Heart left ventricle (tissue), 16 donors: ENCODE data around the gene PDGFC. TPM values are rescaled to one million over a fixed set of nuclear protein-coding genes. Genes with fewer than 3 reads are reported as not detected.

Experiments
- ATAC-seq, 4 donors: fragments of 200-7000 bp; cut with Tn5 transposase; one replicate each; pipeline ENCODE4 v1.9.1; 2020 to 2022; ENCODE audit warnings: moderate library complexity in 4 of 4, mild to moderate bottlenecking in 3 of 4, moderate number of reproducible peaks in 1 of 4
- DNase-seq, 5 donors: peaks; one replicate each; pipeline ENCODE4 v3.0.0-alpha.2; 2020
- H3K27ac ChIP-seq, 12 donors: fragments of 200-600 bp; sonication (generic) in 4 of 12; one replicate each; pipeline versions ENCODE4 v1.5.0 to v1.8.0; 2016 to 2022; ENCODE audit warnings: mild to moderate bottlenecking in 2 of 12
- H3K27me3 ChIP-seq, 9 donors: fragments of 200-600 bp; sonication (generic) in 2 of 9; one replicate each; pipeline versions ENCODE4 v1.5.1 to v1.8.0; 2016 to 2022; ENCODE audit warnings: mild to moderate bottlenecking in 3 of 9
- H3K36me3 ChIP-seq, 9 donors: fragments of 200-600 bp; sonication (generic) in 2 of 9; one replicate each; pipeline versions ENCODE4 v1.5.0 to v1.8.0; 2018 to 2022; ENCODE audit warnings: mild to moderate bottlenecking in 2 of 9
- H3K4me1 ChIP-seq, 12 donors: fragments of 200-600 bp; sonication (generic) in 4 of 12; one replicate each; pipeline versions ENCODE4 v1.5.0 to v1.8.0; 2016 to 2022; ENCODE audit warnings: mild to moderate bottlenecking in 3 of 12
- H3K4me3 ChIP-seq, 12 donors: fragments of 200-600 bp; sonication (generic) in 4 of 12; one replicate each; pipeline versions ENCODE4 v1.5.0 to v1.8.0; 2017 to 2022; ENCODE audit warnings: mild to moderate bottlenecking in 9 of 12, moderate library complexity in 4 of 12
- H3K9me3 ChIP-seq, 12 donors: fragments of 200-600 bp; sonication (generic) in 4 of 12; one replicate each; pipeline versions ENCODE4 v1.5.0 to v1.8.0; 2016 to 2022; ENCODE audit warnings: mild to moderate bottlenecking in 1 of 12
- CTCF ChIP-seq, 12 donors: fragments of 200-600 bp; sonication (generic) in 4 of 12; IDR thresholded peaks; one replicate each; pipeline versions ENCODE4 v1.5.0 to v1.8.0; 2018 to 2022; ENCODE audit warnings: antibody characterized with exemption in 12 of 12, mild to moderate bottlenecking in 5 of 12
- POLR2A ChIP-seq, 2 donors: fragments of 450-650 bp; IDR thresholded peaks; one replicate each; pipeline ENCODE4 v1.6.1; 2017; ENCODE audit warnings: antibody characterized with exemption in 2 of 2, mild to moderate bottlenecking in 2 of 2, moderate library complexity in 2 of 2
- WGBS, 4 donors: extraction: QIAGEN DNeasy Blood & Tissue Kit in 2 of 4; methylation state at CpG; one replicate each; pipeline versions ENCODE4 v1.1.5 to v1.1.7; 2013 to 2018; 5-methylcytosine and 5-hydroxymethylcytosine counted together
- intact Hi-C, 10 donors: fragments of 100-400 bp; cut with DNase I; formaldehyde crosslinking; loops; one replicate each; pipeline versions ENCODE4 v1.11.1 to v1.14.2; 2022
- polyA plus RNA-seq, 2 donors: library from polyadenylated mRNA; stranded (reverse); fragments of 200-250 nt; gene quantifications; one replicate each; pipeline ENCODE4 v1.2.3, GENCODE V29; 2013
- total RNA-seq, 9 donors: library from RNA; depleted of rRNA in 2 of 9; stranded (reverse); fragments of >200 nt in 2 of 9; fragmentation: NEBNext Ultra II Directional in 3 of 9; extraction: Animal tissue kit (Norgen Biotek cat#: 25700) in 3 of 9; gene quantifications; one replicate each; pipeline versions ENCODE4 v1.1.0 to v1.2.4, GENCODE V29; 2016 to 2023
- donor health status: ischemic (EF 13 %, LVEDD 7.1; RV severe dilation, severe dysfunction).
- donor health status: healthy with polysubstance abuse.
- donor health status: DM: no; HTN: yes; CAD: no.
- donor health status: DM: no; HTN: no; CAD: no.
- donor health status: ischemic (EF 25% LVEDD 6.9; RV normal size, moderate dysfunction).
- donor health status: ischemic (EF 25% LVEDD 5.7; RV mildly dilated, moderate dysfunction).
- donor health status: healthy.
- donor health status: DM: yes; HTN: yes; CAD: no.
- donor health status: ischemic (EF 35%, LVEDD 5.7; RV mildly dilated, moderate dysfunction).
- donor health status: nonischemic (EF 11% LVEDD 7.7; RV severe dilation, severe dysfunction).
- donor health status: DM: yes; HTN: yes; CAD: no.
- donor health status: PGD.
- donor health status: ischemic (EF 29% LVEDD 5.4; RV normal size, mild dysfunction).
- donor health status: nonischemic (EF 23%, LVEDD 6.1; RV moderate dilation, normal function).

Gene PDGFC
- total and polyA plus RNA-seq, 11 donors = 2.5 to 29.6 (median 12.2) TPM

GRCh38 chr4:157014621-157015591, 43.3 kb upstream of the PDGFC start:
- Histone ChIP-seq H3K27ac (no peak overlapping the region), H3K36me3 (no peaks in the 10 kb centered on the region), H3K9me3 (no peaks in the 10 kb centered on the region), H3K27me3 (no peaks in the 10 kb centered on the region), H3K4me3 (no peak overlapping the region), H3K4me1 (peaks cover 0 to 5% (median 0%) of the 10 kb centered on the region in 12 donors)
- ATAC-seq (peak in 1 of 4 donors; percentile 27), DNase-seq (no peak)
- intact Hi-C loops = loop anchor here in 1 of 10 donors (5.0 kb wide), 1 partner anchor 362 kb away; no protein-coding TSS in a partner anchor
- 74 to 79% (median 78%) methylated on average over 13 of the region's 13 CpGs for WGBS, 4 donors
- TF ChIP-seq POLR2A (IDR thresholded peaks at IDR 0.05) (no peak), CTCF (IDR thresholded peaks at IDR 0.05) (no peak)

GRCh38 chr4:157013656-157014055, 42.1 kb upstream of the PDGFC start:
- no peaks in the 10 kb centered on the region for H3K36me3 ChIP-seq
- TF ChIP-seq POLR2A (IDR thresholded peaks at IDR 0.05) = no peak
- no peak for TF ChIP-seq CTCF (IDR thresholded peaks at IDR 0.05)
- DNase-seq = no peak
- intact Hi-C loops = loop anchor here in 1 of 10 donors (5.0 kb wide), 1 partner anchor 364 kb away; no protein-coding TSS in a partner anchor
- H3K4me3 ChIP-seq = no peak overlapping the region
- no peaks in the 10 kb centered on the region for H3K9me3 ChIP-seq
- no peak for ATAC-seq
- no peak overlapping the region for H3K27ac ChIP-seq
- no peaks in the 10 kb centered on the region for H3K27me3 ChIP-seq
- 88 to 91% (median 89%) methylated on average over 4 of the region's 4 CpGs for WGBS, 4 donors
- H3K4me1 ChIP-seq = no peaks in the 10 kb centered on the region

- Histone ChIP-seq H3K9me3 (no peaks in the 10 kb centered on the region), H3K27me3 (no peaks in the 10 kb centered on the region), H3K4me3 (no peak overlapping the region), H3K36me3 (no peaks in the 10 kb centered on the region), H3K4me1 (no peaks in the 10 kb centered on the region), H3K27ac (no peak overlapping the region)
- no peak for TF ChIP-seq POLR2A (IDR thresholded peaks at IDR 0.05)
- no peak for TF ChIP-seq CTCF (IDR thresholded peaks at IDR 0.05)
- 79 to 87% (median 85%) methylated on average over 2 of the region's 2 CpGs for WGBS, 4 donors
- DNase-seq (no peak), ATAC-seq (no peak)
- intact Hi-C loops = loop anchor here in 1 of 10 donors (5.0 kb wide), 1 partner anchor 365 kb away; no protein-coding TSS in a partner anchor
These were observed 41.2 kb upstream of the PDGFC start for GRCh38 chr4:157012781-157013180.

GRCh38 chr4:157012296-157012695, 40.7 kb upstream of the PDGFC start:
- Histone ChIP-seq H3K4me3 (no peak overlapping the region), H3K9me3 (no peaks in the 10 kb centered on the region), H3K4me1 (no peaks in the 10 kb centered on the region), H3K27me3 (no peaks in the 10 kb centered on the region), H3K27ac (no peak overlapping the region), H3K36me3 (no peaks in the 10 kb centered on the region)
- no peak for TF ChIP-seq CTCF (IDR thresholded peaks at IDR 0.05)
- no peak for TF ChIP-seq POLR2A (IDR thresholded peaks at IDR 0.05)
- ATAC-seq (no peak), DNase-seq (no peak)
- intact Hi-C loops = loop anchor here in 1 of 10 donors (5.0 kb wide), 1 partner anchor 365 kb away; no protein-coding TSS in a partner anchor
